OCI-LY3 (cell line): ENCODE results near the gene POLDIP3.
A peak's percentile ranks its signal among the peaks of the same experiment; 100 is the strongest.
"Not testable (repeated sequence)": the region's sequence is repeated elsewhere in the genome, so short reads cannot be mapped to it uniquely, and the experiment has no call there.

Experiments used
- H2AFZ ChIP-seq: fragments of 200-600, 300-600 bp; shearing (Covaris generic); 2 replicates; pipeline ENCODE4 v1.6.0; 2014; ENCODE audit warnings: antibody characterized with exemption, low read depth, low read length
- H3K27ac ChIP-seq: fragments of 200-600, 300-600 bp; sonication (generic); 2 replicates; pipeline ENCODE4 v1.5.1; 2014; ENCODE audit warnings: mild to moderate bottlenecking, low read length, moderate library complexity, mixed read lengths
- H3K27me3 ChIP-seq: fragments of 200-600, 300-600 bp; sonication (generic); 2 replicates; pipeline ENCODE4 v1.6.1; 2014; ENCODE audit warnings: low read depth, low read length, mixed read lengths
- H3K36me3 ChIP-seq: fragments of 200-600, 300-600 bp; sonication (generic); replicated peaks from 2 replicates; pipeline ENCODE3; 2014; ENCODE audit warnings: low read depth, low read length, mixed read lengths
- H3K4me1 ChIP-seq: fragments of 300-600, 200-600 bp; sonication (generic); 2 replicates; pipeline ENCODE4 v1.6.1; 2014; ENCODE audit warnings: low read length, mixed read lengths
- H3K4me2 ChIP-seq: fragments of 200-600, 300-600 bp; sonication (generic); 2 replicates; pipeline ENCODE4 v1.6.1; 2014; ENCODE audit warnings: low read length, mixed read lengths
- H3K4me3 ChIP-seq: fragments of 300-600, 200-600 bp; sonication (generic); 2 replicates; pipeline ENCODE4 v1.5.1; 2014; ENCODE audit warnings: antibody characterized with exemption, mild to moderate bottlenecking, low read length, moderate library complexity
- H3K79me2 ChIP-seq: fragments of 300-600, 200-600 bp; shearing (Covaris generic); 2 replicates; pipeline ENCODE4 v1.6.1; 2014; ENCODE audit warnings: mild to moderate bottlenecking, low read length, mixed read lengths
- H3K9ac ChIP-seq: fragments of 300-600, 200-600 bp; shearing (Covaris generic); 2 replicates; pipeline ENCODE4 v1.6.0; 2014; ENCODE audit warnings: mild to moderate bottlenecking, low read length, moderate library complexity
- H3K9me3 ChIP-seq: fragments of 200-600, 300-600 bp; shearing (Covaris generic); 2 replicates; pipeline ENCODE4 v1.6.1; 2014; ENCODE audit warnings: low read length, mixed read lengths; ENCODE audit not compliant: insufficient read depth
- H4K20me1 ChIP-seq: fragments of 200-600, 300-600 bp; sonication (generic); 2 replicates; pipeline ENCODE4 v1.6.1; 2016; ENCODE audit warnings: low read length, mixed read lengths; ENCODE audit not compliant: insufficient read depth
- EZH2phosphoT487 ChIP-seq: fragments of 200-600 bp; shearing (Covaris generic); IDR thresholded peaks from 2 replicates; pipeline ENCODE4 v1.6.1; 2018; ENCODE audit warnings: antibody characterized with exemption, mixed run types, low read depth
- TF ChIP-seq, protein P1 (sequence below): fragments of 200-600, 300-600 bp; sonication (generic); IDR thresholded peaks from 2 replicates; pipeline ENCODE4 v1.5.1; 2014; ENCODE audit warnings: antibody characterized with exemption, low read length, low read depth

The POLDIP3 gene

GRCh38 chr22:42617155-42617983 lies 2.7 kb upstream of the POLDIP3 start:
- H3K4me1 ChIP-seq, result peaks cover 15% of the 10 kb centered on the region

DNA sequence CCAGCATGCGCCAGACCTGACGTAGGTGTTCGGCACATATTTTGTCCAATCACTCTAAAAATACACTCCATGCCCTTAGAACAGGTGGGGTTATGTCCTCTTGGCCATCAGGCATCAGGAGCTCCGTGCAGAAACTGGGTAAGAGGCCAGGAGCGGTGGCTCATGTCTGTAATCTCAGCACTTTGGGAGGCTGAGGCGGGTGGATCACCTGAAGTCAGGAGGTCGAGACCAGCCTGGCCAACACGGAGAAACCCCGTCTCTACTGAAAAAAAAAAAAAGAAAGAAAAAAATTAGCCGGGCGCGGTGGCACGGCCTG lies 1.1 kb upstream of the POLDIP3 start:
- peaks cover 22% of the 10 kb centered on the region for H4K20me1 ChIP-seq
- peaks cover 15% of the 10 kb centered on the region for H3K4me1 ChIP-seq
- peak overlapping the region; percentile 70 for H3K4me2 ChIP-seq
- H2AFZ ChIP-seq, H3K27me3 ChIP-seq, H3K9me3 ChIP-seq: not testable (repeated sequence)
- H3K27ac ChIP-seq, result peak overlapping the region; percentile 92
- peaks cover 37% of the 10 kb centered on the region for H3K79me2 ChIP-seq
- peak overlapping the region; percentile 99 for H3K9ac ChIP-seq
- H3K4me3 ChIP-seq, result peak overlapping the region; percentile 94
- peaks cover 21% of the 10 kb centered on the region for H3K36me3 ChIP-seq

More at GRCh38 chr22:42617155-42617983, 2.7 kb upstream of the POLDIP3 start:
- TF ChIP-seq EZH2phosphoT487, result no peak
- TF ChIP-seq, protein P1, sequence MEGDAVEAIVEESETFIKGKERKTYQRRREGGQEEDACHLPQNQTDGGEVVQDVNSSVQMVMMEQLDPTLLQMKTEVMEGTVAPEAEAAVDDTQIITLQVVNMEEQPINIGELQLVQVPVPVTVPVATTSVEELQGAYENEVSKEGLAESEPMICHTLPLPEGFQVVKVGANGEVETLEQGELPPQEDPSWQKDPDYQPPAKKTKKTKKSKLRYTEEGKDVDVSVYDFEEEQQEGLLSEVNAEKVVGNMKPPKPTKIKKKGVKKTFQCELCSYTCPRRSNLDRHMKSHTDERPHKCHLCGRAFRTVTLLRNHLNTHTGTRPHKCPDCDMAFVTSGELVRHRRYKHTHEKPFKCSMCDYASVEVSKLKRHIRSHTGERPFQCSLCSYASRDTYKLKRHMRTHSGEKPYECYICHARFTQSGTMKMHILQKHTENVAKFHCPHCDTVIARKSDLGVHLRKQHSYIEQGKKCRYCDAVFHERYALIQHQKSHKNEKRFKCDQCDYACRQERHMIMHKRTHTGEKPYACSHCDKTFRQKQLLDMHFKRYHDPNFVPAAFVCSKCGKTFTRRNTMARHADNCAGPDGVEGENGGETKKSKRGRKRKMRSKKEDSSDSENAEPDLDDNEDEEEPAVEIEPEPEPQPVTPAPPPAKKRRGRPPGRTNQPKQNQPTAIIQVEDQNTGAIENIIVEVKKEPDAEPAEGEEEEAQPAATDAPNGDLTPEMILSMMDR, result no peak
- no peak overlapping the region for H3K9ac ChIP-seq
- H3K9me3 ChIP-seq, result no peaks in the 10 kb centered on the region
- peaks cover 10% of the 10 kb centered on the region for H4K20me1 ChIP-seq
- H3K27me3 ChIP-seq, result no peaks in the 10 kb centered on the region
- H3K4me3 ChIP-seq, result no peak overlapping the region
- peaks cover 9% of the 10 kb centered on the region for H3K36me3 ChIP-seq
- H2AFZ ChIP-seq, result no peak overlapping the region
- H3K4me2 ChIP-seq, result no peak overlapping the region
- peaks cover 21% of the 10 kb centered on the region for H3K79me2 ChIP-seq
- H3K27ac ChIP-seq, result no peak overlapping the region

GRCh38 chr22:42615092-42615859 lies 593 bp upstream of the POLDIP3 start:
- Histone ChIP-seq H3K4me1 (peaks cover 15% of the 10 kb centered on the region), H3K9me3 (no peaks in the 10 kb centered on the region), H3K36me3 (peaks cover 24% of the 10 kb centered on the region), H2AFZ (peak overlapping the region; percentile 12; the same call in 1 of the 2 replicates), H3K4me3 (peak overlapping the region; percentile 94), H3K27ac (peak overlapping the region; percentile 92), H4K20me1 (peaks cover 28% of the 10 kb centered on the region), H3K9ac (peak overlapping the region; percentile 99), H3K27me3 (no peaks in the 10 kb centered on the region), H3K4me2 (peak overlapping the region; percentile 70), H3K79me2 (peaks cover 42% of the 10 kb centered on the region)
- TF ChIP-seq, protein P1, result no peak
- TF ChIP-seq EZH2phosphoT487, result no peak

DNA sequence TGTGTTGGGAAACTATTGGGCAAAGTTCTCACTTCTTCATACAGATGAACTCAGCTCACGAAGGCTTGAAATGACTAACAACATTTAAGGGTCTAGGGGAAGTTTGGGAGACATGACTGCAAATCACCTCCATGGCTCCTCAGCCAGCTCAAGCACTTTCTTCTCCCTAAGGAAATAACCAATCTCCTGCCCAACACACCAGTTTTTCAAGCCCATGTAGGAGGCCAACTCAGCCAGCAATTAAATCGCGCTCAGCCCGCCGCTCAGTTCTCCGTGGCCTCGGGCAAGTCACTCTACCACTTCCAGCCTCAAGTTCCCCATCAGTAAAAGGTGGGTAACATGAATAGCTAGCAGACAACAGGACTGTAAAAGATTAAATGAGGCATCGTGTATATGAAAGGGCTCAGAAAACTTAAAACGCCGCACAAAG lies 796 bp downstream of the POLDIP3 start:
- Histone ChIP-seq H3K27ac (peak overlapping the region; percentile 92), H2AFZ (0 out of 2 replicates have a peak overlapping the region, but pooled peaks have one; percentile 8)
- no peak for TF ChIP-seq EZH2phosphoT487
- TF ChIP-seq, protein P1, result no peak

More for the DNA sequence above, 796 bp downstream of the POLDIP3 start:
- Histone ChIP-seq H3K9ac (peak overlapping the region; percentile 99), H4K20me1 (peaks cover 38% of the 10 kb centered on the region), H3K4me3 (peak overlapping the region; percentile 94), H3K36me3 (peaks cover 36% of the 10 kb centered on the region), H3K4me2 (peak overlapping the region; percentile 95), H3K79me2 (peaks cover 56% of the 10 kb centered on the region), H3K27me3 (no peaks in the 10 kb centered on the region), H3K4me1 (peaks cover 15% of the 10 kb centered on the region), H3K9me3 (no peaks in the 10 kb centered on the region)
